Spleen (tissue), 7 donors: ENCODE data around the gene NRXN3.

Source experiments
- CTCF ChIP-seq, 11 experiments: fragments of 200-600 bp in 7 of 11; fragments of 450-650 bp in 4 of 11; sonication (generic) in 4 of 11; IDR thresholded peaks in 8 of 11; conservative IDR thresholded peaks in 3 of 11; 1 replicate in 7 of 11; 2 replicates in 4 of 11; pipeline versions ENCODE4 v1.4.0 to v1.8.0; 2016 to 2021; ENCODE audit warnings: antibody characterized with exemption in 11 of 11, inconsistent platforms in 4 of 11, mild to moderate bottlenecking in 1 of 11
- POLR2A ChIP-seq, 3 donors: fragments of 450-650 bp; IDR thresholded peaks; one replicate each; pipeline ENCODE4 v1.5.1; 2017; ENCODE audit warnings: antibody characterized with exemption in 3 of 3, mild to moderate bottlenecking in 1 of 3
- POLR2AphosphoS5 ChIP-seq, 3 donors: sonication (generic); formaldehyde crosslinking; IDR thresholded peaks; one replicate each; pipeline ENCODE4 v1.5.1; 2017; ENCODE audit warnings: antibody characterized with exemption in 3 of 3
- donor health status: DM: no; HTN: no; CAD: no; lungs with moderate emphysema.
- donor health status: DM: no; HTN: no; CAD: no.
- donor health status: DM: no; HTN: no; CAD: no.

GRCh38 chr14:78968265-78968664, 798.1 kb downstream of the NRXN3 start:
- TF ChIP-seq CTCF (IDR thresholded peaks at IDR 0.05 in 8 of 11, conservative IDR thresholded peaks at IDR 0.05 in 3 of 11) (no peak), POLR2A (IDR thresholded peaks at IDR 0.05) (no peak), POLR2AphosphoS5 (IDR thresholded peaks at IDR 0.05) (no peak)
